K562 (cell line): ENCODE data around the gene SLC28A1. TPM values are rescaled to one million over a fixed set of nuclear protein-coding genes. Genes with fewer than 3 reads are reported as not detected.

Experiments used
- ATF7 ChIP-seq: fragments of 450-650 bp; IDR thresholded peaks from 2 replicates; pipeline ENCODE4 v1.7.1; 2014; ENCODE audit warnings: mild to moderate bottlenecking, moderate library complexity
- BHLHE40 ChIP-seq: IDR thresholded peaks from 2 replicates; pipeline ENCODE4 v1.6.1; 2011; ENCODE audit warnings: low read length, improper control_type of control experiment
- CGGBP1 ChIP-seq: fragments of 250-450 bp; sonication (Bioruptor Pico); IDR thresholded peaks from 2 replicates; pipeline ENCODE4 v1.9.0; 2021; ENCODE audit warnings: mild to moderate bottlenecking
- CREM ChIP-seq: IDR thresholded peaks from 2 replicates; pipeline ENCODE4 v1.6.1; 2014; ENCODE audit warnings: antibody characterized with exemption, low read depth
- GTF2A2 ChIP-seq: IDR thresholded peaks from 2 replicates; pipeline ENCODE4 v1.6.1; 2016; ENCODE audit warnings: mild to moderate bottlenecking, missing genetic modification characterization, missing compliant biosample characterization
- KLF1 ChIP-seq: fragments of 450-650 bp; IDR thresholded peaks from 2 replicates; pipeline ENCODE4 v1.6.1; 2016; ENCODE audit warnings: missing genetic modification characterization, missing compliant biosample characterization
- MAZ ChIP-seq, 2 experiments: fragments of 450-650 bp in 1 of 2; sonication (generic) in 1 of 2; formaldehyde crosslinking; IDR thresholded peaks in 1 of 2; conservative IDR thresholded peaks in 1 of 2; 2 replicates each; pipeline versions ENCODE4 v1.4.0 to v1.5.0; 2020; ENCODE audit warnings: mild to moderate bottlenecking in 1 of 2, missing genetic modification reagents in 1 of 2
- PHTF2 ChIP-seq: fragments of 250-450 bp; sonication (Bioruptor Pico); IDR thresholded peaks from 2 replicates; pipeline ENCODE4 v1.5.0; 2021; ENCODE audit warnings: mild to moderate bottlenecking
- RBM25 ChIP-seq: fragments of 200-400 bp; formaldehyde crosslinking; IDR thresholded peaks from 2 replicates; pipeline ENCODE4 v1.6.1; 2018; ENCODE audit warnings: low read length, low read depth, moderate library complexity; ENCODE audit not compliant: severe bottlenecking
- RUNX1 ChIP-seq: sonication (generic); IDR thresholded peaks from 2 replicates; pipeline ENCODE4 v1.6.1; 2016; ENCODE audit warnings: antibody characterized with exemption, low read depth
- SOX6 ChIP-seq: fragments of 450-650 bp; IDR thresholded peaks from 2 replicates; pipeline ENCODE4 v1.6.1; 2014; ENCODE audit warnings: mild to moderate bottlenecking
- TEAD1 ChIP-seq, 2 experiments: fragments of 450-650 bp in 1 of 2; sonication (generic) in 1 of 2; formaldehyde crosslinking; IDR thresholded peaks; 2 replicates each; pipeline versions ENCODE4 v1.4.0 to v1.8.0; 2020 to 2022; ENCODE audit warnings: mild to moderate bottlenecking in 2 of 2, missing genetic modification reagents in 1 of 2
- ZFP36 ChIP-seq: fragments of 150-350 bp; IDR thresholded peaks from 2 replicates; pipeline ENCODE4 v1.6.1; 2018; ENCODE audit warnings: low read length, low read depth; ENCODE audit not compliant: partially characterized antibody
- ZNF174 ChIP-seq: fragments of 250-450 bp; sonication (Bioruptor Pico); IDR thresholded peaks from 2 replicates; pipeline ENCODE4 v1.4.0; 2020; ENCODE audit warnings: mild to moderate bottlenecking
- ZNF263 ChIP-seq: sonication (generic); formaldehyde crosslinking; IDR thresholded peaks from 2 replicates; pipeline ENCODE4 v1.8.0; 2022; ENCODE audit warnings: mild to moderate bottlenecking, missing genetic modification reagents, borderline replicate concordance
- ZNF586 ChIP-seq: fragments of 450-650 bp; formaldehyde crosslinking; conservative IDR thresholded peaks from 2 replicates; pipeline ENCODE4 v1.4.0; 2020; ENCODE audit warnings: mild to moderate bottlenecking, moderate library complexity
- ZNF76 ChIP-seq: fragments of 250-450 bp; sonication (Bioruptor Pico); IDR thresholded peaks from 2 replicates; pipeline ENCODE4 v1.4.0; 2020; ENCODE audit warnings: mild to moderate bottlenecking, moderate library complexity, borderline replicate concordance
- polyA plus RNA-seq, 8 experiments: library from polyadenylated mRNA; depleted of rRNA in 4 of 8; stranded (reverse) in 5 of 8; unstranded in 3 of 8; fragments of >200 nt; fragmentation: Nextera tagmentation in 2 of 8; fragmentation: Illumina TruSeq in 1 of 8; extraction: Ambion mirVana in 2 of 8; extraction: Trizol in 1 of 8; gene quantifications; 2 replicates each; pipeline versions ENCODE4 v1.2.1 to v1.2.3, GENCODE V29; 2011 to 2014; ENCODE audit warnings: inconsistent platforms in 1 of 8, missing spikeins in 1 of 8
- total RNA-seq, 7 experiments: library from RNA; depleted of rRNA in 6 of 7; stranded (reverse); fragments of >200 nt in 6 of 7; fragmentation: Illumina TruSeq in 2 of 7; extraction: Trizol in 2 of 7; gene quantifications; 2 replicates each; pipeline versions ENCODE4 v1.2.1 to v1.2.3, GENCODE V29; 2011 to 2021; ENCODE audit warnings: low replicate concordance in 1 of 7
- TF ChIP-seq, protein P1 (sequence below): fragments of 250-450 bp; sonication (Bioruptor Pico); IDR thresholded peaks from 2 replicates; pipeline ENCODE4 v1.4.0; 2020; ENCODE audit warnings: mild to moderate bottlenecking
- TF ChIP-seq, protein P2 (sequence below): sonication (generic); formaldehyde crosslinking; IDR thresholded peaks from 2 replicates; pipeline ENCODE4 v1.8.0; 2022; ENCODE audit warnings: mild to moderate bottlenecking, missing genetic modification reagents
- TF ChIP-seq, protein P3 (sequence below): fragments of 200-800 bp; sonication (Bioruptor generic); IDR thresholded peaks from 2 replicates; pipeline ENCODE4 v1.6.1; 2017; ENCODE audit warnings: missing genetic modification characterization, missing compliant biosample characterization
- TF ChIP-seq, protein P4 (sequence below): fragments of 200-800 bp; sonication (Bioruptor generic); IDR thresholded peaks from 2 replicates; pipeline ENCODE4 v1.6.1; 2017; ENCODE audit warnings: missing genetic modification characterization, missing compliant biosample characterization
- TF ChIP-seq, protein P5 (sequence below): fragments of 450-650 bp; IDR thresholded peaks from 2 replicates; pipeline ENCODE4 v1.6.1; 2016; ENCODE audit warnings: antibody characterized with exemption

SLC28A1 gene
- total and polyA plus RNA-seq, 9 of the 15 experiments (the other 6 are each of a cell fraction or from before 2014, with no cell fraction given), result 0.04 TPM; not detected in 8

GRCh38 chr15:84981054-84981710, 96.7 kb downstream of the SLC28A1 start (continued):
- peak; percentile 94 for TF ChIP-seq MAZ (CRISPR knock-in tag; conservative IDR thresholded peaks at IDR 0.05 in 1 of 2, IDR thresholded peaks at IDR 0.05 in 1 of 2)
- peak; percentile 2; the same call in 1 of the 2 replicates for TF ChIP-seq CGGBP1 (CRISPR knock-in tag)
- peak; percentile 93 for TF ChIP-seq RBM25
- TF ChIP-seq, protein P1, sequence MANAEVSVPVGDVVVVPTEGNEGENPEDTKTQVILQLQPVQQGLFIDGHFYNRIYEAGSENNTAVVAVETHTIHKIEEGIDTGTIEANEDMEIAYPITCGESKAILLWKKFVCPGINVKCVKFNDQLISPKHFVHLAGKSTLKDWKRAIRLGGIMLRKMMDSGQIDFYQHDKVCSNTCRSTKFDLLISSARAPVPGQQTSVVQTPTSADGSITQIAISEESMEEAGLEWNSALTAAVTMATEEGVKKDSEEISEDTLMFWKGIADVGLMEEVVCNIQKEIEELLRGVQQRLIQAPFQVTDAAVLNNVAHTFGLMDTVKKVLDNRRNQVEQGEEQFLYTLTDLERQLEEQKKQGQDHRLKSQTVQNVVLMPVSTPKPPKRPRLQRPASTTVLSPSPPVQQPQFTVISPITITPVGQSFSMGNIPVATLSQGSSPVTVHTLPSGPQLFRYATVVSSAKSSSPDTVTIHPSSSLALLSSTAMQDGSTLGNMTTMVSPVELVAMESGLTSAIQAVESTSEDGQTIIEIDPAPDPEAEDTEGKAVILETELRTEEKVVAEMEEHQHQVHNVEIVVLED (CRISPR knock-in tag), result peak; percentile 90
- TF ChIP-seq SOX6, result peak; percentile 57; the same call in 1 of the 2 replicates
- TF ChIP-seq PHTF2 (CRISPR knock-in tag), result no peak
- TF ChIP-seq, protein P2, sequence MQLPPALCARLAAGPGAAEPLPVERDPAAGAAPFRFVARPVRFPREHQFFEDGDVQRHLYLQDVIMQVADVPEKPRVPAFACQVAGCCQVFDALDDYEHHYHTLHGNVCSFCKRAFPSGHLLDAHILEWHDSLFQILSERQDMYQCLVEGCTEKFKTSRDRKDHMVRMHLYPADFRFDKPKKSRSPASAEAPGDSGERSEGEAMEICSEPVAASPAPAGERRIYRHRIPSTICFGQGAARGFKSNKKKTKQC (CRISPR knock-in tag), result peak; percentile 53; the same call in 1 of the 2 replicates
- peak; percentile 93 for TF ChIP-seq CREM
- TF ChIP-seq ZNF174, result no peak
- TF ChIP-seq GTF2A2 (tag), result no peak
- no peak for TF ChIP-seq ZNF76 (CRISPR knock-in tag)
- 0 out of 2 replicates have a peak, but pooled peaks have one; percentile 30 for TF ChIP-seq RUNX1
- peak; percentile 98 for TF ChIP-seq ZFP36
- TF ChIP-seq ZNF586, result no peak
- peak; percentile 61; the same call in 1 of the 2 replicates for TF ChIP-seq ZNF263
- TF ChIP-seq BHLHE40, result peak; percentile 69
- TF ChIP-seq, protein P3, sequence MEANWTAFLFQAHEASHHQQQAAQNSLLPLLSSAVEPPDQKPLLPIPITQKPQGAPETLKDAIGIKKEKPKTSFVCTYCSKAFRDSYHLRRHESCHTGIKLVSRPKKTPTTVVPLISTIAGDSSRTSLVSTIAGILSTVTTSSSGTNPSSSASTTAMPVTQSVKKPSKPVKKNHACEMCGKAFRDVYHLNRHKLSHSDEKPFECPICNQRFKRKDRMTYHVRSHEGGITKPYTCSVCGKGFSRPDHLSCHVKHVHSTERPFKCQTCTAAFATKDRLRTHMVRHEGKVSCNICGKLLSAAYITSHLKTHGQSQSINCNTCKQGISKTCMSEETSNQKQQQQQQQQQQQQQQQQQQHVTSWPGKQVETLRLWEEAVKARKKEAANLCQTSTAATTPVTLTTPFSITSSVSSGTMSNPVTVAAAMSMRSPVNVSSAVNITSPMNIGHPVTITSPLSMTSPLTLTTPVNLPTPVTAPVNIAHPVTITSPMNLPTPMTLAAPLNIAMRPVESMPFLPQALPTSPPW (CRISPR knock-in tag), result peak; percentile 90
- TF ChIP-seq, protein P4, sequence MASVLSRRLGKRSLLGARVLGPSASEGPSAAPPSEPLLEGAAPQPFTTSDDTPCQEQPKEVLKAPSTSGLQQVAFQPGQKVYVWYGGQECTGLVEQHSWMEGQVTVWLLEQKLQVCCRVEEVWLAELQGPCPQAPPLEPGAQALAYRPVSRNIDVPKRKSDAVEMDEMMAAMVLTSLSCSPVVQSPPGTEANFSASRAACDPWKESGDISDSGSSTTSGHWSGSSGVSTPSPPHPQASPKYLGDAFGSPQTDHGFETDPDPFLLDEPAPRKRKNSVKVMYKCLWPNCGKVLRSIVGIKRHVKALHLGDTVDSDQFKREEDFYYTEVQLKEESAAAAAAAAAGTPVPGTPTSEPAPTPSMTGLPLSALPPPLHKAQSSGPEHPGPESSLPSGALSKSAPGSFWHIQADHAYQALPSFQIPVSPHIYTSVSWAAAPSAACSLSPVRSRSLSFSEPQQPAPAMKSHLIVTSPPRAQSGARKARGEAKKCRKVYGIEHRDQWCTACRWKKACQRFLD (CRISPR knock-in tag), result no peak; the same call in 1 of the 2 replicates
- peak; percentile 23 to 56; a peak in 2 of 4 replicates for TF ChIP-seq TEAD1 (CRISPR knock-in tag; IDR thresholded peaks at IDR 0.05)
- TF ChIP-seq, protein P5, sequence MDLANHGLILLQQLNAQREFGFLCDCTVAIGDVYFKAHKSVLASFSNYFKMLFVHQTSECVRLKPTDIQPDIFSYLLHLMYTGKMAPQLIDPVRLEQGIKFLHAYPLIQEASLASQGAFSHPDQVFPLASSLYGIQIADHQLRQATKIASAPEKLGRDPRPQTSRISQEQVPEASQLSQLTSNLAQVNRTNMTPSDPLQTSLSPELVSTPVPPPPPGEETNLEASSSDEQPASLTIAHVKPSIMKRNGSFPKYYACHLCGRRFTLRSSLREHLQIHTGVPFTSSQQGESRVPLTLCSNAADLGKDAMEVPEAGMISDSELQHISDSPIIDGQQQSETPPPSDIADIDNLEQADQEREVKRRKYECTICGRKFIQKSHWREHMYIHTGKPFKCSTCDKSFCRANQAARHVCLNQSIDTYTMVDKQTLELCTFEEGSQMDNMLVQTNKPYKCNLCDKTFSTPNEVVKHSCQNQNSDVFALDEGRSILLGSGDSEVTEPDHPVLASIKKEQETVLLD, result 0 out of 2 replicates have a peak, but pooled peaks have one; percentile 40
- peak; percentile 90 for TF ChIP-seq ATF7
- TF ChIP-seq KLF1 (tag), result no peak
